DLD1 (cell line): Measurements from ENCODE around the gene PLA2G4C.

Source experiments
- in situ Hi-C: cut with HindIII; loops from 2 replicates; pipeline ENCODE4 v1.10.0; 2017; ENCODE audit warnings: low sequenced_read_pairs

PLA2G4C gene

DNA sequence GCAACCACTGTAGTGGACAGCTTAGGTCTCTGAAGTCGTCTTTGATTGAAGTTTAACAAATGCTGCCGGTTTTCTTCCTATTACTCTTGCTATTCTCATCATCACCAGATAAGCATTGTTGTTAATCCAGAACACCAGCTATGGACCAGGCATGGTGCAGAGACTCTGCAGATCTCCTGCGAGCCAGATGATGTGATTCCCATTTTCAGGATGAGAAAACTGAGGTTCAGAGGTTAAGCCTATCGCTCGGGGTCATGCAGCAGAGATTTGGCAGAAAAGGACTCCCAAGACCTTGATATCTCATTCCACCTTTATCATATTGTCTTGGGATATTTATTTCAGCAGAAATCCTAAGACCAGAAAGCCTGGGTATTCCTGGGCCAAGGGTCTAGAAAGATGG is 50.2 kb downstream of the PLA2G4C start:
- in situ Hi-C loops, result no loop called here

DNA sequence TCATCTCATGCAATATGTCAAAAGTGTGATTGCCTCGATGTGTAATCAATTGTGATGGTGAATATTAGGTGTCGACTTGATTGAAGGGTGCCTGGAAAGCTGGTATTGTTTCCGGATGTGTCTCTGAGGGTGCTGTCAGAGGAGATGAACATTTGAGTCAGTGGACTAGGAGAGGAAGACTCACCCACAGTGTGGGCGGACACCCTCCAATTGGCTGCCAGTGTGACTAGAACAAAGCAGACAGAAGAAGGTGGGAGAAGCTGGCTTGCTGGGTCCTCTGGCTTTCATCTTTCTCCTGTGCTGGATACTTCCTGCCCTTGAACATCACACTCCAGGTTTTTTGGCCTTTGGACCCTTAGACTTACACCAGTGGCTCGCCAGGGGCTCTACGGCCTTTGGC is 51.3 kb downstream of the PLA2G4C start:
- in situ Hi-C loops, result no loop called here

DNA sequence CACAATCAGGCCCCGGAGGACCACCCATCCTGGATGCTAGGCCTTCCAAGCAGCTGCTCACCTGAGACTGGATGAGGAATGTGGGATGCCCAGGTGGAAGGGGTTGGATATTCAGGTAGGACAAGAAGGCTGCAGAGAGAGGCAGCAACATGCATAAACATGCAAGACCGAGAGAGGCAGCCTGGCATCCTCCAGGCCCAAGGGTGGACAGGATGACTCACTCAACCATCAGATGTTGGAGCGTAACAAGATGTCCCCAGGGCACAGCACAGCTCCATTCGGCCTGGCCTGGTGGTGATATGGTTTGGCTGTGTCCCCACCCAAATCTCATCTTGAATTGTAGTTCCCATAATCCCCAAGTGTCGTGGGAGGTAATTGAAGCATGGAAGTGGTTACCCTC is 56.8 kb downstream of the PLA2G4C start:
- in situ Hi-C loops, result no loop called here

DNA sequence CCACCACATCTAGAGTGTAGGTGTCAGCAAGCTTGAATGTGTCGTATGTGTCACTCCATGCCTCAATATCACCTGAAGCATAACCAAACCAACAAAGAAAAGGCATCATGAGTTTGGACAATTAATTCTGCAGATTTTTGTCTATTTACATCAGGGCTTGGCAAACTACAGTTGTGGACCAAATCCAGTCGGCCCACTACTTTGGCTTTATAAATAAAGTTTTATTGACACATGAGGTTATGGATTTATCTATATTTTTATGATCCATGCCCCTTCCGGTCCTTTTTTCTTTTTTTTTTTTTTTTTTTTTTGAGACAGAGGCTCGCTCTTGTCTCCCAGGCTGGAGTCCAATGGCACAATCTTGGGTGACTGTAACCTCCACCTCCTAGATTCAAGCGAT is 57.5 kb downstream of the PLA2G4C start:
- in situ Hi-C loops, result no loop called here

DNA sequence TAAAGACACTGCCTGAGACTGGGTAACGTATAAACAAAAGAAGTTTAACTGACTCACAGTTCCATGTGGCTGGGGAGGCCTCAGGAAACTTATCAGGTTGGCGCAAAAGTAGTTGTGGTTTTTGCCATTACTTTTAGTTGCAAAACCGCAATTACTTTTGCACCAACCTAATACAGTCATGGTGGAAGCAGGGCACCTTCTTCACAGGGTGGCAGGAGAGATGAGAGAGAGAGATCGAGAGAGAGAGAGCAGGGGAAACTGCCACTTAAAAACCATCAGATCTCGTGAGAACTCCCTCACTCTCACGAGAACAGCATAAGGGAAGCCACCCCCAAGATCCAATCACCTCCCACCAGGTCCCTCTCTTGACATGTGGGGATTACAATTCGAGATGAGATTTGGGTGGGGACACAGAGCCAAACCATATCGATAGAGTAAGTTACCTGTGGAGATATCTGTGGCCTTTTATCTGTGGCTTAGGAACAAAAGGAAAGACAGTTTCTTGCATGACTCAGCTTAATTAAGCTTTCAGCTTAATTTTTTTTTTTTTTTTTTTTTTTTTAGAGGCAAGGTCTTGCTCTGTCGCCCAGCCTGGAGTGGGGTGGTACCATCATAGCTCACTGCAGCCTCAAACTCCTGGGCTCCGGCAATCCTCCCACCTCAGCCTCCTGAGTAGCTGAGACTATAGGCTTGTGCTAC is 59.1 kb downstream of the PLA2G4C start:
- in situ Hi-C loops, result no loop called here

DNA sequence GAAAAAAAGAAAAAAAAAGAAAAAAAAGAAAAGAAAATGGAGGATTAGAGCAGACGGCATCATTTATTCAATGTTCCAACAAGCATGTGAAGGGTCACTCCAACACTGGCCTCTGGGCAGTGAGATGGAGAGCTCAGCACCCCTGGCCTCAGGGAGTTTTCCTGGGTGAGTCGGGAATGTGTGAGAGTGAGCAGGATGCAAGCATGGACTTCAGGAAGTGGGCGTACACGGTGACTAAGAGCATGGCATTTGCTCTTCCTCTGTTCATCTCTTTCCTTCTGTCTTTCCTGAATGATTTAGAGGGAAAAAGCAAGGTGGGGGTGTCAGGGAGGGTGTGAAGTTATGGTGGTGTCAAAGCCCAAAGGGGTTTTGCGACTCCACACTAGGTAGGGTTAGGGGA is 66.1 kb downstream of the PLA2G4C start:
- in situ Hi-C loops, result no loop called here

DNA sequence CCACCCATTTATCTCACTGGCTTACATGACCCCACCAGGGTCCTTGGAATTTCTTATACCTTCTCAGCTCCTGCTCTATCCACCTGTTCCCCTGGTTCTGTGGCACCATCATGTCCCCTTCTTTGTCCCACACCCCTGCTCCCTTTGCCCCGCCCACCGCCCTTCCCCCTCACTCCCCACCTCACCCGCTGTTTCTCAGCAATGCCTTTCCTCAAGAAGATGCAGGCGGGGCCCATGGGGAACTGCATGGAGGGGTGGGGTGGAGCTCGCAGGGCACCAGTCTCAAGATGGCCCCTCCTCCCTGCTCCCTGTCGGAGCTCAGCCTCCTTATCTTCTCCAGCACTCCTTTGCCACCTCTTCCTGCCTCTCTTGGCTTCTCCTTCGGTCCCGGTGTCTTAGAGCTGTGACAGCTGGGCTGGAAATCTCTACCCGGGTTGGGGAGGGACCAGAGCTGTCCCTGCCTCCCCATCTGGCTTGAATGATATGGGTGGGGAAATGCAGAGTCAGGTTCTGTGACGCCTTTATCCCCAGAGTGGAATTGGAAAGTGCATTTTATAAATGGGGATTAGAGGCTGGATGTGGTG is 66.8 kb downstream of the PLA2G4C start, which contains the start of gene CABP5:
Gene CABP5, minus strand, starts transcription at position 405 of the 584 bp plus-strand sequence. Its CDS starts 157 bp downstream, at position 248.
- in situ Hi-C loops, result no loop called here

DNA sequence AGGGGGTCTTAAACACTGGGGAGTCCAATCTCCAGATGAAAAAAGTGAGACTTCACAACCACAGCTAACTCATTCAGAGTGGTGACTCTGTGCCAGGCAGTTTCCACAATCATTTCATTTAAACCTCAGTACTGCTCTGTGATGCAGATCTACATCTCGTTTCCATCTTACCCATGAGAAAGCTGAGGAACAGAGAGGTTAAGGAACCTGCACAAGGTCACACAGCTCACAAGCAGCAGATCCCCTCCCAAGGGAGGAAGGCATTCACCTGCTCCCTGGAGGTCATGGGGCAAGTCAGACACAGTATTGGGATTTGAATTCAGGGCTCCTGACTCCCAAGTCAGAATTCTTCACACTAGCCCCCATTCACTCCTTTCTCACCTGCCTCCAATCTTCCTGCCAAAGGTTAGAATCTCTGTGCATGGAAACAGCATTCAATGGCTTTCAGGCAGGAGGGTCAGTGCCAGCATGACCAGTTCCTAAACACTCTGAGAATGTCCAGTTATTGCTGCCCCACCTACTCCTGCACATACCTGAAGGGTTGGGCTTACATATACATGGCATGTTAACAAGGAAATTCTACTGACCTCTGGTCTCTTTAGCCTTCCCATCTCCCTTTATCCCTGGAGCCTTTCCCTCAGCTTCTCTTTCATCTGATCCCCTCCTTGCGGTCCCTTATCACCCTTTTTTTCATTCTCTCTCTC is 68.6 kb downstream of the PLA2G4C start:
- in situ Hi-C loops, result no loop called here

DNA sequence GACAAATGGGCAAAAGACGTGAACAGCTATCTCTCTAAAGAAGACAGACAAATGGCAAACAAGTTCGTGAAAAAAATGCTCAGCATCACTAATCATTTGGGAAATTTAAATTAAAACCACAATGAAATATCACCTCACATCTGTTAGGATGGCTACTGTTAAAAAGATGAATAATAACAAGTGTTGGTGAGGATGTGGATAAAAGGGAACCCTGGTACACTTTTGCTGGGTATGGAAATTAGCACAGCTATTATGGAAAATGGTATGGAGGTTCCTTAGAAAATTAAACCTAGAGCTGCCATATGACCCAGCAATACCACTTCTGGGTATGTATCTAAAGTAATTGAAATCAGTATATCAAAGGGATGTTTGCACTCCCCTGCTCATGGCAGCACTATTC is 73.9 kb downstream of the PLA2G4C start:
- in situ Hi-C loops, result no loop called here

DNA sequence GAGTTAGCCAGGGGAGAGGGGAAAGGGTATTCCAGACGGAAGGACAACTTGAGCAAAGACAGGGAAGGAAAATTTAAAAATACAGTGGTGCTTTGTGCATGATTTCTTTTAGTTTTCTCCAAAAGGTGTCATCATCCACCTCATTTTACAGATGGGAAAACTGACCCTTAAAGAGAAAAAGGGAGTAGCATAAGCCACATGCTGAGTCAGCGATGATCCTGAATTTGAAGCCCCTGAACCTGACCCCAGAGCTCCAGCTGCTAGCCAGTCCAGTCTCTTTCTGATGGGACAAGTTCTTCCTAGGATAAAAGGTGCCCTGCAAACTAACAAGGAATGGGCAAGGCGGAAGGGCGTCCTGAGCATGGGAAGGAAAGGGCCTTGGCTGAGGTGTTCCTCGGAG is 77.0 kb downstream of the PLA2G4C start:
- in situ Hi-C loops, result no loop called here

DNA sequence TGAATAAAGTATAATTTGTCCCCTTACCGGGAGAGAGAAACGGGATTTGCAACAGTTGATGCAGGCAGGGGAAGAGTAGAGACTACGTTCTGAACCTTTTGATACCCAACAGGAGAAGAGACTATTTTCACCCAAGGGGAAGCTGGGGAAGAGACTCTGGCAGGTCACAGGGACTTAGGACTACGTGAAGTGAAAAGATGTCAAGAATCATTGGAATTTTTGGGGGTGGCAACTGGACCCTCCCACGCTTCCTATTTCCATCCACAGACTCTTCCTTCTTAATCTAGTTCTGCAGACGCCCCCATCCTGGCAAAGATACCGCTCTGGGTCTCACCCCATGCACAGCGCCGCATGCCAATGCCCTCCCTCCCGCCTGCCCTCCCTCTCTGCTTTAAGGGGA is 80.5 kb downstream of the PLA2G4C start:
- in situ Hi-C loops, result no loop called here

DNA sequence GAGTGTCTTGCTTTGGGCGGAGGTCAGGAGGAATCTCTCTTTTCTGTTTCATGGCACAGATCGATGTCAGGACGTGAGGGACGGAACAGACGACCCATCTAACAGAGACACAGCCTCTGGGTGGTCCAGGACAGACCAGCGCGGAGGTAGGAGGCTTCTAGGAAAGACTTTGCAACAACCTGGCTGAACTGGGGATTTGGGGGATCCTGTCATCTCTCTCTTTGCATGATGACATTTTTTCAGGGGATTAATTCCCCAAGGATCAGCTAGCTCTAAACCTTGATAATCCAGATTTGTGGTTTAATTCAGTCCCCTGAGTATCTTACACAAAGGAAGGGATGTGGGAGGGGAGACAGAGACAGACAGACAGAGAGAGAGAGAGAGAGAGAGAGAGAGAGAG is 81.2 kb downstream of the PLA2G4C start:
- in situ Hi-C loops, result no loop called here

DNA sequence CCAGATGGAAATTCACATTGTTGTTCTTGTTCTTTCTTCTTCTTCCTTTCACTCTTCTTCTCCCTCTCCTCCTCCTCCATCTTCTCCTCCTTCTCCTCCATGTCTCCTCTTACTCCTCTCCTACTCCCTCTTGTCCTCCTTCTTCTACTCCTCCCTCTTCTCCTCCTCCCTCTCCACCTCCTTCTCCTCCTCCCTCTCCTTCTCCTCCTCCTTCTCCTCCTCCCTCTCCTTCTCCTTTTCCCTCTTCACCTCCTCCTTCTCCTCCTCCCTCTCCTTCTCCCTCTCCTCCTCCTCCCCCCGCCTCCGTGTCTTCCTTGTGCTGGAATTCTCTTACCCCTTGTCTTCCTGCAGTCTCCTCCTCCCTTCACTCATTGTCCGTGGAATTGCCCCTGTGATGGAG is 85.1 kb downstream of the PLA2G4C start:
- in situ Hi-C loops, result no loop called here

DNA sequence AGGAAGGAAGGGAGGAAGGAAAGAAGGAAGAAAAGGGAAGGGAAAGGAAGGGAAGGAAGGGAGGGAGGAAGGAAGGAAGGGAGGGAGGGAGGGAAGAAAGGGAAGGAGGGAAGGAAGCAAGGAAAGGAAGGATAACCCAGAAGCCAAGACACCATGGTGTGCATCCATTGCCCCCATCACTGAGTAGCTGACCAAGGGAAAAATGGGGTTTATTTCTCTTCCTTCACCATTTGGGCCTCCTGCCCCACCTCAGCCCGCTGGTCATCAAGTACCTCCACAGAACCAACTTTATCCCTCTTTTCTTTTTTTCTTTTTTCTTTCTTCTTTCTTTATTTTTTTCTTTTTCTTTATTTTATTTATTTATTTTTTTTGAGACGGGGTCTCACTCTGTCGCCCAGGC is 87.1 kb downstream of the PLA2G4C start:
- in situ Hi-C loops, result no loop called here

DNA sequence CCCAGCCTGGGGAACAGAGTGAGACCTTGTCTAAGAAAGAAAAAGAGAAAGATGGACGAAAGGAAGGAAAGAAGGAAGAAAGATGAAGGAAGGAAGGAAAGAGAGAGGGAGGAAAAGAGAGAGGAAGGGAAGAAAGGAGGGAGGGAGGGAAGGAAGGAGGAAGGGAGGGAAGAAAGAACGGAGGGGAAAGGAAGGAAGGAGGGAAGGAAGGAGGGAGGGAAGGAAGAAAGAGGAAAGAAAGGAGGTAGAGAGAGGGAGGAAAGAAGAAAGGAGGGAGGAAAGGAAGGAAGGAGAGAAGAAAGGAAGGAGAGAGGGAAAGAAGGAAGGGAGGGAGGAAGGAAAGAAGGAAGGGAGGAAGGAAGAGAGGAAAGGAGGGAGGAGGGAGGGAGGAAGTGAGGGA is 87.6 kb downstream of the PLA2G4C start:
- in situ Hi-C loops, result no loop called here

DNA sequence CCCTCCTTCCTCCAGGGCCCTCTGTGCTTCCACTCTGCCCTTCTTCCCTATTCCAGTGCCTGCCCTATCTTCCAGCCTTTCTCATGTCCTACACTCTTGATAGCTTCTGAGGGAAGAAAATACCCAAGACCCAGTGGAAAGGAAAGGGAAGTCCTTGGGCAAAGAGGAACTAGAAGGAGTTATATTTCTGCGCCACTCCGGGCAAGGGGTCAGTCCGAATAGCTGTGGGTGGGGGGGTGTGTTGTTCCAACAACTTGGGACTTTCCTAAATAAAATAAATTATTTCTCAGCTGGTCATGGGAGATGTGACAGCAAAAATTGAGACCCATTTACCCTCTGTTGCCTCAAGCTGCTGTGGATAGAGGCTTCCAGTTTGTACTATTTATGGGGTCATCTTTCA is 89.9 kb downstream of the PLA2G4C start:
- in situ Hi-C loops, result no loop called here

DNA sequence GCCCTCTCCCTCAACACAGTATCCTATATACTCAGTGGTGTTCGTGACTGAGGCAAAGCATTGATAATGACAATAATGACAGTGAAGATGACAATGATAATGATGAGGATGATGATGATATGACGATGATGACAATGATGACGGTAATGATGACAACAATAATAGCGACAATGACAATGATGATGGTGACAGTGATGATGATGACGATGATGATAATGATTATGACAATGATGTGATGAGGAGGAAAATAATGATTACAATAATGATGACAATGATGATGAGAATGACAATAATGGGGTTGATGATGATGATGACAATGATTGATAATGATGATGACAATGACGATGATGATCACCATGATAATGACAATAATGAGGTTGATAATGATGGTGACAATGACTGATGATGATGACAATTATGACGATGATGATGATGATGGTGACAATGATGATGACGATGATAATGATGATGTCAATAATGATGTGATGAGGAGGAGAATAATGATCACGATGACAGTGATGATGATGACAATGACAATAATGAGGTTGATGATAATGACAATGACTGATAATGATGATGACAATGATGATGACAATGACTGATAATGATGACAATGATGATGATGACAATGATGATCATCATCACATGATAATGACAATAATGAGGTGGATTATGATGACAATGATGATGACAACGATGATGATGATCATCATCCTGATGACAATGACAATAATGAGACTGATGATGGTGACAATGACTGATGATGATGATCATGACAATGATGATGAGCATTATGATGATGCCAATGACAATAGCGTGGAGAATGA is 99.5 kb downstream of the PLA2G4C start:
- in situ Hi-C loops, result no loop called here

DNA sequence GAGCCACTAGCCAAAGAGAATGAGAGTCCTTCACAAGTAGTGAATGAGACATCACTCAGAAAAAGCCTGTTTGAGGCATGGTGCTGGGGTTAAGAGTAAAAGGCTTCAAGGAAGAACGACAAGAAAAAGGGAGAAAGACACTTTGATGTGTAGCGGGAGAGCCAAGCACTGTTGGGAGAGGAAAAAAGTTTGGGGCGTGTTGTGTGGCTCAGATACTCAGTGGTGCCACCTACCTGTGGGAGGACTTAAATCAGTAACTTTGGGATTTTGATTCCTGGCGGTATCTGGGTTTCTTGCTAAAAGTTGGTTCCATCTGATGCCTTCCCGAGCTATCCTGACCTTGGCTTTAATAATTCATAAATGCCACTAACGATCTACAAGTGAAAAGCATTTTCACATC is 103.9 kb downstream of the PLA2G4C start:
- in situ Hi-C loops, result loop anchor here (10.0 kb wide), 1 partner anchor 78 kb away; no protein-coding TSS in a partner anchor

DNA sequence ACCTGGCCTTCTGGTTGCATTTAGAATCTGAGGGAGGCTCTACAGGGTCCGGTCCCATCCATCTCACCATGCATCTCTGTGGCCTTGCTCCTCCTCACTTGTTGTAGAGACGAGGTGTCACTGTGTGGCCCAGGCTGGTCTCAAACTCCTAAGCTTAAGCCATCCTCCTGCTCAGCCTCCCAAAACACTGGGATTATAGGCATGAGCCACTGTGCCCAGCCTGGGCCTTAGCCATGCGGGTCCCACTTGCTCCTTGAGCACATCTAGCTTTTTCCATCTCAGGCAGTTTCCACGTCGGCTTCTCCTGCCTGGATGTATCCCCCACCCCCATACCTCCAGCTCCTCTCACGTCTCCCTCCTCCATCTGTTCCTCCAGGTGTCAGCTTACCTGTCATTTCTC is 106.4 kb downstream of the PLA2G4C start:
- in situ Hi-C loops, result loop anchor here (10.0 kb wide), 1 partner anchor 81 kb away; no protein-coding TSS in a partner anchor

DNA sequence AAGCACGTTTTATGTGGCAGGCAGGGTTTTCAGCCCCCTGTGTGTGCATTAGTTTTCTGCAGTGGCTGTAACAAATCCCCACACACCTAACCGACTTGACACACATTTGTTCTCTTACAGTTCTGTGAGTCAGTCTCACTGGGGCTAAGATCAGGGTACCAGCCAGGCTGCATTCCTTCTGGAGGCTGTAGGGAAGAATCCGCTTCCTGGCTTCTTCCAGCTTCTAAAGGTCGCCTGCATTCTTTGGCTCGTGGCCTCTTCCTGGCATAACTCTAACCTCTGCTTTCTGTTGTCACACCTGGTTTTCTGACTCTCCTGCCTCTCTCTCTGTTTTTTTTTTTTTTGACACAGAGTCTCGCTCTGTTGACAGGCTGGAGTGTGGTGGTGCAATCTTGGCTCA is 109.8 kb downstream of the PLA2G4C start:
- in situ Hi-C loops, result loop anchor here (10.0 kb wide), 1 partner anchor 84 kb away; no protein-coding TSS in a partner anchor

DNA sequence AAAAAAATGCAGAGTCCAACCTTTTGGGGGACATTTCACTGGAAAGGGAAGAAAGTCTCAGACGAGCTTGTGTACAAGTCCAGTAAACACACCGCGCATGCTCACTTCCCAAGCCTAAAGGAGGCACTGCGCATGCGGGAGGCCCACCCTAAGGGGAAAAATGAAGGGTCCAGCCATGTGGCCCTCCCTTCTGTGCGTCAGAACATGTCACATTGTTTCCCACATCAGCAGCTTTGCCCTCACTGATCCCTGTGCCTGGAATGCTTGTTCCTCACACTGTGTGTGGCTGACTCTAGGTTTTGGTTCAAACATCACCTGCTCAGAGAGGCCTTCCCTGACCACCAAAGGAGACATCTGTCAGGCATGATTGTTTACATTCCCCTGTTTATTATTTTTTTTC is 111.8 kb downstream of the PLA2G4C start:
- in situ Hi-C loops, result no loop called here
